Raji (cell line): Measurements from ENCODE around the gene LRP5.

Experiments used
- POLR2A ChIP-seq: IDR thresholded peaks from 2 replicates; pipeline ENCODE4 v1.6.1; 2011; ENCODE audit warnings: low read depth, low read length, control low read depth; ENCODE audit not compliant: insufficient read depth

Gene LRP5

DNA sequence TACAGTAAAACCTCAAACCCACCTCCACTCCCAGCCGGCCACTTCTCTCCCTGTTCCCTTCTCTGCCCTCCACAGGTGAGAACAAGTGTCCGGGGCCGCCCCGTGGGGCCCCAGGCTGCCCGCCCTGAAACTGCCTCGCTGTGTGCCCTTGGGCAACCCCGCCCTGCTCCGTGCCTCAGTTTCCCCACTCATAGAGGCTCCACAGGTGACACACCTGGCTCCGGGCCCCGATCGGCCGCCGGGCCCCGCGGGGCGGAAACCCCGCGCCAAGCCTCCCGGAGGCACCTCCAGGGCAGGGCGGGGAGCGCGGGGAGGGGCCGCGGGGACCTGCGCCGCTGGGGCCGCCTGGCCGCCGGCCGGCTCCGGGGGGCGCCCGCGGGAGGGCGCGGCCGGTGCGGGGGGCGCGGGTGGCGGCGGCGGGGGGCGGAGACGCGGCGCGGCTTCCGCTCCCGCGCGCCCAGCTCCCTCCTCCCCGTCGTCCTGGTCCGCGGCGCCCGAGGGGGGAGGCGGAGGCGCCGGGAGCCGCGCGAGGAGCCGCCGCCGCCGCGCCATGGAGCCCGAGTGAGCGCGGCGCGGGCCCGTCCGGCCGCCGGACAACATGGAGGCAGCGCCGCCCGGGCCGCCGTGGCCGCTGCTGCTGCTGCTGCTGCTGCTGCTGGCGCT is at the start of gene LRP5:
Gene LRP5, plus strand, starts transcription at position 475 of the 663 bp plus-strand sequence. Its CDS starts 124 bp downstream, at position 599.
- TF ChIP-seq POLR2A = no peak

DNA sequence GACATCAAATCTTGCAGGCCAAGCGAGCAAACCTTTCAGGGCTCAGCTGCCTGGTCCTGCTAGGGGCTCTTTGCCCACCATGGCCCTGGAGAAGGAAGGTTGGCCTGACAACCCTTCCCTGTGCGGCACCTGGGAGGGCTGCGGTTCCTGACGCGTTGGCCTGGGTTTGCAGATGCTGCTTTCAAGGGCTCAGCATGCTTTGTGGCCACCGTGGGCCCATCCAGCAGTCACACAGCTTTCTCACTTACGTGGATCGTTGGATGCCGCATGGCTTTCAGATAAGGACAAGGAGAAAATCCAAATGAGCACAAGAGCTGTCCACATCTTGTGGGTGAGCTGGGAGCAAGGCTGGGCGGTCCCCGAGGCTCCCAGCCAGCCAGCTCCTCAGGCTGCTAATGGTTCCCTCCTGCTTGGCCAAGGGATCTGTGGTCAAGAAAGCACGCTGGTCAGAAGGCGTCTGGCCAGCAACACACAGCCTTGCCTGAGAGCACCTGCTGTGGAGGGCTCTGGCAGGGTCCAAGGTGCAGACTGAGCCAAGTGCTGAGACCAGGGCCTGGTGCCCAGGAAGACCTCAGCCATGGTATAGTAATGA is 48.9 kb upstream of the LRP5 start:
- TF ChIP-seq POLR2A = no peak

DNA sequence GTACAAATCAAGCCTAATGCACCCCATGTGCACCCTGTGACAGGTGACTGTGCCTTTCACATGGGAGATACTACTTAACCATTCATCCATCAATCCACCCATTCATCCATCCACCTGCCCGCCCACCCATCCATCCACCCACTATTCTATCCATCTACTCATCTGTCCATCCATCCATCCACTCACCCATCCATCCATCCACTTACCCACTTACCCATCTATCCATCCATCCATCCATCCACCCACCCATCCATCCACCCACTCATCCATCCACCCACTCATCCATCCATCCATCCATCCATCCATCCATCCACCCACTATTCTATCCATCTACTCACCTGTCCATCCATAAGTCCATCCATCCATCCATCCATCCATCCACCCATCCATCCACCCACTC is 48.1 kb upstream of the LRP5 start:
- TF ChIP-seq POLR2A = no peak

DNA sequence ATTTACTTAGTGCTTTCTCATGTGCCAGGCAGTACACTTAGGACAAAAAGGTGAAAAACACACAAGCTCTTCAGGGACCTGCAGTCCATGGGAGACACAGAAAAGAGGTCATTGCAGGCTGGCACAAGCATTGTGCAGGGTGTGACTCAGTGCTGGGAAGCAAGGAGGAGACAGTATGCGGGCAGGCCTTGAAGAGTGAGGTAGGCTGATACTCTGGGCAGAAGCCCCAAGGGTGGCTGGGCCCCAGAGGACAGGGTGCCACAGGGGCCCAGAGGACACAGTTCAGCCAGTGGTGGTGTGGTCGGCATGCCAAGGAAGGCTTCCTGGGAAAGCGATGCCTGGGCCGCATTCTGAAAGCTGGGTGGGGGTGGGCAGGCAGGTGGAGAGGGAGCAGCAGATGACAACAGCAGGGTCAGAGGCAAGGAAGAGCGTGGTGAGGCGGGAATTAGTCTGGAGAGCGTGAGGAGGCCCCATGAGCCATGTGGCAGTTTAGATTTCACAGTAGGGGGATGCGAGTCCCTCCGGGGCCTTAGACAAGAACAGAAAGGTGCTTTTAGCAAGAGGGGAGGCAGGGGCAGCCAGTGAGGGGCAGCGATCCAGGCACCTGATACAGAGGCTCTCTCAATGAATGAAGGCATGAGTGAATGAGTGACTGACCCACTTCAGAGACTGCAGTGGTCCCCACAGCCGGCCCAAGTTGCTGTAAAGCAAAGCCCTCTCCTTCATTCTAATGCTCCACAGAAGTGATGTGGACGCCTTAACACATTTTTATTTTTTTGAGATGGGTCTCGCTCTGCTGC is 47.5 kb upstream of the LRP5 start:
- no peak for TF ChIP-seq POLR2A

DNA sequence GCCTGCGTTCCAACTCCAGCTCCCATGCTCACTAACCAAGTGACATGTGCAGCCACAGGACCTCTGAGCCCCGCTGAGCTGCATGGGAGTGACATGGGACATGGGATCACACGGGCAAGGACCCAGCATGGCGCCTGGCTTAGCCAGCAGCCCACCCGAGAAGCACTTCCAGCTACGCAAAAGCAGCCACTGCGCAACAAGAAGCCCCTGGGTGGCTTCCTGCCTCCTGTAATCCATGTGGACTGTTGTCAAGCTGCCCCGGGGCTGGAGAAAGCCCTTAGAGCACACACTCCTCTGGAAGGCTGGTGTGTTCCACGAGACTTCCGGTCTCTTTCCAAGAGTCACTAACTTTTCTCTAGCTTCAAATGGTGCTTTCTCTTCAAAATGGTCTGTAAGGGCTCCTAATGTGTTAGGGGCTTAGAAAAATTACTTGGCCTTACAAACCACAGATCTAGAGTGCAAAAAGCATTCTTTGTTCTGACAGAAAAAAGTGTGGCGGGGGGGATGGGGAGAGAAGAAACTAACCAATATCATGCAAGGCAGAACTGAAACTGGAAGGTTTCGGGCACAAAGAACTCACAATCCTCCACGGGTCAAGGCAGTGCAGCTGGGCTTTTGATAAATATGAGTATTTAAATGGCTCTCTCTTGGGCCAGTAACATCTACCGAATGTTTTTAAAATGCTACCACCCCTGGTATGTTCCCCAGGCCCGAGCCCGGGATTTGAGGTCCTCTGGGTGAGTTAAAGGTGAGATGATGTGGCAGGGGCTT is 46.1 kb upstream of the LRP5 start:
- no peak for TF ChIP-seq POLR2A

DNA sequence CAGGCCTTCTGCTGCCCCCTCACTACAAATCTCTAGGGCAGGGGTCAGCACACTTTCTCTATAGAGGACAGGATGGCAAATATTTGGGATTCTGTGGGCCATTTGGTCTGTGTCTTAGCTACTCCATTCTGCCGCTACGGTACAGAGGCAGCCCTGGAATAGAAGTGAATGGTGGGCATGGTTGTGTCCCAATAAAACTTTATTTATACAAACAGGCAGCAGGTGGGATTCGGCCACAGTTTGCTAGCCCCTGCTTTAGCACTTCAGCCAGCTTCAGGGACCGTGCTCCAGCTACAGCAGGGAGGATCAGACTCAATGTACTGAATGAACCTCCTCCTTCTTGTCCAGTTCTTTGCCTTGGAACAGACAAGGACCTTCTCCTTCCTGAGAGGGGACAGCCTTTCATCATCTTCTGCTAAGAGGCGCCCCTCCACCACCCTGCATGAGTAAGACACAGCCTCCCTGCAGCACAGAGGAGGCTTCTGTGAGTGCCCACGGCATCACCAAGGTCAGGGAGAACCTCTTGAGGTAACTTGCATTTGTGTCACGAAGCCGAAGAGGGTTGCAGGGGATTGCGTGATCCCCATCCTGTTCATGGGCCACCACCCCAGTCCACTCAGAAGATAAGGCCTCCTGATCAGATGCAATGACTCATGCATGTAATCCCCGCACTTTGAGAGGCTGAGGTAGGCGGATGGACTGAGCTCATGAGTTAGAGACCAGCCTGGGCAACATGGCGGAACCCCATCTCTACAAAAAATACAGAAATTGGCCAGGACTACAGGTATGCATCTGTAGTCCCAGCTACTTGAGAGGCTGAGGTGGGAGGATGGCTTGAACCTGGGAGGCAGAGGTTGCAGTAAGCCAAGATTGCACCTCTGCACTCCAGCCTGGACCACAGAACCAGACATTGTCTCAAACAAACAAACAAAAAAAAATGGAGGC is 45.2 kb upstream of the LRP5 start:
- TF ChIP-seq POLR2A = no peak

DNA sequence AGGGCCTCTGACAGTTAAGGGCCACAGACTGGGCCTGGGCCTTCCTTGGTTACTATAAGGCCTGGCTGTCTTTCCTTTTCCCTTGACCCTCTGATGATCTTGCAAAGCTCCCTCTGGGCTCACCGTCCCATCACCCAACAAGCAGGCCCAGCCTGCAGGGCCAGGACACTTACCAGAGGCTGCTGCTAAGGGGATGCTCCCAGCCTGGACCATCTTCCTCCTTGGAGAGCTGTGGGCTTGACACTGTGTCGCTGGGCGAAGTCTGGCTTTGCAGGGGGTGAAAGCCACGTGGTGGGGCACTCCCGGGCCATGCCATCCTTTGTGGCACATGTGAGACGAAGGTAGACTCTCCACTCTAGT is 44.5 kb upstream of the LRP5 start:
- TF ChIP-seq POLR2A = no peak

DNA sequence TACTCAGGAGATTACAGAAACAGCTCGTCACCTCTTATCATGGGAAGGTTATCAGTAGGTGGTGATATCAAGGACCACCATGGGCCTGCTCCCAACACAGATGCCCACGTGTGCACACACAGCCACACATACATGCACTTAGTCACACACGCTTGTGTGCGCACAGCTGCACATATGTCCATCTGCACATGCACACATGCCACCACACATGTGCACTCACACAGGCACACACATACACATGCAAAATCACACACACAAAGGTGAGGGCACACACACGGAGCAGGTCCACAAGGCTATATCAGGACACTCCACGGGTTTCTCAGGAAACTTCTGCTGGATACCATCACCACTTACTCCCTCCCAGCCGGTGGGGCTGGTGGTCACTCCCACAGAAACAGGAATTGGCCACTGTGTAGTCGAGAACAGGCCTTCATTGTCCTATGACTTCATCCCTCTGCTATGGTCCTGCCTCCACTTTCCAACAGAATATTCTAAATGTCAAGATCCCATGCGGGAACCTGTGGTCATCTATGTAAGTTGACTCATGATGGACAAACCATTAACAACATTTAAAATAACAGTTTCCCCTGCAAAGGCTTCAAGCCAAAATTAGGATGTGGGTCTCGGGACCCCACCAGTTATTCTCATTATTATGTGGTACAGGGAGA is 42.8 kb upstream of the LRP5 start:
- TF ChIP-seq POLR2A = 0 out of 2 replicates have a peak, but pooled peaks have one; percentile 16

DNA sequence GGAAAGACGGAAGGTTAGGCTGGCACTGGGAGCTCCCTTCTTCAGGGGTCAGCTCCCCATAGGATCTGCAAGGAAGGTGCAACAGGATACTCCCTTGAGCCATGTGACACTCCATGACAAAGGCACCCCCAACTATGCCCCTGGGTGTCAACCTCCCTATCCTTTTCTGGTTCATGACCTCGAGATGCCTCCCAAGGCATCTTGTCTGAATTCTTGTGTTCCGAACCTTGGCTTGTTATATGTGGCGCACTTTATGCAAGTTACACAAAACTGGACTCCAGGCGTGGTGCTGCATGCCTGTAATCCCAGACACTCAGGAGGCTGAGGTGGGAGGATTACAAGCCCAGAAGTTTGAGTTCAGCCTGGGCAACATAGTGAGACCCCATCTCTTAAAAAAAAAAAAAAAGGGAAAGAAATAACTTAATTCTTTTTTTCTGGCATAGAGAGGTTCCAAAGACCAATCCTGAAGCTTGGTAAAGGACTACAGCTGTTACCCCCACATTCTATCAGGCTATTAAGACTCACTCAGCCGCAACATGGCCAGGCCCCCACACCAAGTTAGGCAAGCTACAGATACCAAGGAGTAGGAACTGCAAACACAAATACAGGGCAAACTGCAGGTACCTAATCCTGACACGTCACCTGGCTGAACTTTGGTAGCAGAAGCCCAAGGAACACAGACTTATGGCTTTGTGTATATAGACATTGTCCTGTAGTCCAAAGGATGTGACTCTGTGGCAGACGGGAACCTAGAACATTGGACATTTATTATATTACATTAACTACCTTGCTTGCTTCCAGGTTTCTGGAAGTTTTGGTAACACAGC is 42.0 kb upstream of the LRP5 start:
- TF ChIP-seq POLR2A = no peak

DNA sequence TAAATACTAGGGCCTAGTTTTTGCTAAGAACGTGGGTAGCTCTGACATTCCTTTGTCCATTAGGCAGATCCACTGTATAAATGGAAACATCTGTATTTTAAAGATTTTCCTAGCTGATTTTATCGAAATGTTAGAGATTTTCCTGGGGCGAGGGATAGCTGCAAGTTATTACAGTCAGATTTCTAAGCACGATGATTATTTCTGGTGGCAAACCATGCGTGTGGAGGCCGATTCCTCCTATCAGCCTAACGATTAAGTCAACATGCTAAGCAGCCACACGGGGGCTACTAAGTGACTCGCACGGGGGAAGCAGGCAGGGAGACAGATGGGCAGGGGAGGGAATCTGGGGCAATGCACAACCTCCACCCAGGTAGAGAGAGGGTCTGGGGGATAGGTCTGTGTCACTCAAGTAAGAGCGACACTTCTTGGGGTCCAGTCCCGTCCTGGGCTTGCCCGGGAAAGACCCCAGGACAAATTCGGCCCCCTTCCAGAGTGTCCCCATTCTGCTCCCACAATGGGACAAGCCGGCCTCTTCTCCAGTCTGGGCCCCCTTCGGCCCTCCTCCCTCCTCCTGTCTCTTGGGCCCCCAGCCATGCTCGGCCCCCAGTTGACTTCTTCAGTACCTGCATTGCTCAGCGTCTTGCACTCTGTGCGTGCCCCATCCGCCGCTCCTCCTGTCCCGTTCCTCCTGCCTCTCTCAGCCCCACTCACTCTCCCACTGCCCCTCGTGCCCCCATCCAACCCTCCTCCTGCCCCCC is 41.2 kb upstream of the LRP5 start:
- no peak; the same call in 1 of the 2 replicates for TF ChIP-seq POLR2A

DNA sequence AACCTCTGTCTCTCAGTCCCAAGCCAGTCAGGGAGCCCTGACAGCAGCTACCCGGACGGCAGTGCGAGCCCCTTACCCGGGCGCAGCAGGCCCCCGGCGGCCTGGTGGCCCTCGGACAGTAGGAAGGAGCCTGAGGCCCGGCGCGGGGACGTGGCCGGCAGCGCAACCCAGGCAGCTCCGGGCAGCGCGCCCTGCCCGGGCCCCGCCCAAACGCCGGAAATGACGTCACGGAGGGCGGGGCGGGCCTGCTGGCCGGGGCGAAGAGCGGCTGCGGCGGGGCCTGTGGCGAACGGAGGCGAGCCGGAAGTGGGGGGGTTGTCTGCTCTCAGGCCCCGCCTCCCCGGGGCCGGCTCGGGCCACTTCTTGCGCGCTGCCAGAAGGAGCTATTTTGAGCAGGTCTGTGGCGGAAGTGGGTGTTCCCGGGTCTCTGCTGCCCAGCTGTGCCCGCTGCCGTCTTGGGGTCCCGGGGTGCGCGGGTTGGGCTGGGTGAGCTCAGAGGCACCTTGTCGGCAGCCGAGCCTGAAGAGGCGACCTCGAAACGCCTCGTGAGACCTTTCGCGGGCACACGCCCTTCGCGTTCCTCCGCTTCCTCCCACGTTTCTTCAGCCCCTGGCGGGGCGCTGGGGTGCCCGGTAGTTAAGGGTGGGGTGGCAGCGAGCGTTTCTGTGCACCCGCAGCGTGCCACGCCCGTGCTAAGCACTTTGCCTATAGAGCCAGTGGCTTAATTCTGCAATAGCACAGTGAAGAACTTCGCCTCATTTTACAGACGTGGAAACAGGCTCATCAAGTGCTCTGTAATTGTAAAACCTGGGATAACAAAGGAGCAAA is 40.4 kb upstream of the LRP5 start, which contains the start of gene C11orf24:
Gene C11orf24, minus strand, starts transcription at position 193 of the 828 bp plus-strand sequence. CDS start 8,206 bp downstream, outside the sequence.
- peak; percentile 85 for TF ChIP-seq POLR2A
